SK-MEL-5 (cell line): ENCODE data around the gene GYG2. TPM values are rescaled to one million over a fixed set of nuclear protein-coding genes. Genes with fewer than 3 reads are reported as not detected.
"Not testable (repeated sequence)": the region's sequence is repeated elsewhere in the genome, so short reads cannot be mapped to it uniquely, and the experiment has no call there.

Experiments used
- DNase-seq: peaks from one replicate; pipeline ENCODE4 v3.0.0-alpha.2; 2016; ENCODE audit warnings: low read depth, low spot score
- in situ Hi-C: cut with HindIII; loops from 2 replicates; pipeline ENCODE4 v1.10.0; 2016; ENCODE audit warnings: low sequenced_read_pairs, high pct_unique_total_duplicates, low pct_unique_long_range_greater_than_20kb
- total RNA-seq: library from RNA; depleted of rRNA; stranded (reverse); fragments of >200 nt; shearing (Covaris generic); gene quantifications from 2 replicates; pipeline ENCODE4 v1.2.3, GENCODE V29; 2014

The GYG2 gene
- total RNA-seq, 1 experiment from 2014 or later: 71.4 TPM

- in situ Hi-C loops: loop anchor here (25.0 kb wide), 1 partner anchor 117 kb away; the partner anchor contains the start of gene CD99
- DNase-seq: not testable (repeated sequence)
Observed at GRCh38 chrX:2804106-2804843, 24.5 kb upstream of the GYG2 start.

- in situ Hi-C loops: loop anchor here (25.0 kb wide), 1 partner anchor 118 kb away; the partner anchor contains the start of gene CD99
- not testable (repeated sequence) for DNase-seq
Observed at GRCh38 chrX:2804858-2805257, 23.9 kb upstream of the GYG2 start.

- DNase-seq: no peak
- in situ Hi-C loops: loop anchor here (25.0 kb wide), 1 partner anchor 124 kb away; the partner anchor contains the start of gene CD99
Observed at GRCh38 chrX:2811271-2811670, 17.5 kb upstream of the GYG2 start.

GRCh38 chrX:2812161-2812907 lies 16.4 kb upstream of the GYG2 start:
- DNase-seq: peak; percentile 69
- in situ Hi-C loops: loop anchor here (25.0 kb wide), 1 partner anchor 125 kb away; the partner anchor contains the start of gene CD99

GRCh38 chrX:2817036-2817435 lies 11.7 kb upstream of the GYG2 start:
- no peak for DNase-seq
- in situ Hi-C loops: loop anchor here (25.0 kb wide), 1 partner anchor 130 kb away; the partner anchor contains the start of gene CD99

GRCh38 chrX:2819345-2820135 lies 9.2 kb upstream of the GYG2 start:
- in situ Hi-C loops: loop anchor here (25.0 kb wide), 1 partner anchor 132 kb away; the partner anchor contains the start of gene CD99
- DNase-seq: peak; percentile 54

GRCh38 chrX:2820136-2820771 lies 8.5 kb upstream of the GYG2 start:
- DNase-seq: peak; percentile 26
- in situ Hi-C loops: loop anchor here (25.0 kb wide), 1 partner anchor 133 kb away; the partner anchor contains the start of gene CD99

GRCh38 chrX:2823795-2824386 lies 4.8 kb upstream of the GYG2 start:
- in situ Hi-C loops: loop anchor here (25.0 kb wide), 1 partner anchor 137 kb away; the partner anchor contains the start of gene CD99
- DNase-seq: peak; percentile 96

GRCh38 chrX:2824886-2825285 lies 3.8 kb upstream of the GYG2 start:
- in situ Hi-C loops: loop anchor here (25.0 kb wide), 1 partner anchor 138 kb away; the partner anchor contains the start of gene CD99
- DNase-seq: no peak

- DNase-seq: no peak
- in situ Hi-C loops: no loop called here
Observed at GRCh38 chrX:2828959-2829411, 255 bp downstream of the GYG2 start.

GRCh38 chrX:2829469-2830246 lies 928 bp downstream of the GYG2 start:
- DNase-seq: no peak
- in situ Hi-C loops: no loop called here

GRCh38 chrX:2831471-2832228 lies 2.9 kb downstream of the GYG2 start:
- in situ Hi-C loops: no loop called here
- peak; percentile 95 for DNase-seq

GRCh38 chrX:2837961-2838360 lies 9.2 kb downstream of the GYG2 start:
- no peak for DNase-seq
- in situ Hi-C loops: no loop called here

- in situ Hi-C loops: no loop called here
- DNase-seq: no peak
Observed at GRCh38 chrX:2840961-2841360, 12.2 kb downstream of the GYG2 start.

GRCh38 chrX:2841537-2841936 lies 12.8 kb downstream of the GYG2 start:
- no peak for DNase-seq
- in situ Hi-C loops: no loop called here
